Karpas-422 (cell line): Measurements from ENCODE around the gene KRT78. TPM values are rescaled to one million over a fixed set of nuclear protein-coding genes. Genes with fewer than 3 reads are reported as not detected.
A peak's percentile ranks its signal among the peaks of the same experiment; 100 is the strongest.
"Not testable (repeated sequence)": the region's sequence is repeated elsewhere in the genome, so short reads cannot be mapped to it uniquely, and the experiment has no call there.

Experiments
- DNase-seq: peaks from one replicate; pipeline ENCODE4 v3.0.0-alpha.2; 2015
- H2AFZ ChIP-seq: fragments of 200-600 bp; sonication (generic); 2 replicates; pipeline ENCODE4 v1.6.1; 2014; ENCODE audit warnings: antibody characterized with exemption, low read length, mixed read lengths
- H3K27ac ChIP-seq: fragments of 200-600 bp; sonication (generic); 2 replicates; pipeline ENCODE4 v1.5.1; 2014; ENCODE audit warnings: mild to moderate bottlenecking, low read length, moderate library complexity
- H3K27me3 ChIP-seq: fragments of 200-600 bp; sonication (generic); 2 replicates; pipeline ENCODE4 v1.6.1; 2014; ENCODE audit warnings: low read length, mixed read lengths
- H3K36me3 ChIP-seq: fragments of 200-600 bp; sonication (generic); 2 replicates; pipeline ENCODE4 v1.6.1; 2014; ENCODE audit warnings: low read length, mixed read lengths; ENCODE audit not compliant: insufficient read depth
- H3K4me1 ChIP-seq: fragments of 200-600 bp; sonication (generic); 2 replicates; pipeline ENCODE4 v1.6.1; 2014; ENCODE audit warnings: mild to moderate bottlenecking, low read length, mixed read lengths
- H3K4me2 ChIP-seq: fragments of 200-600 bp; sonication (generic); 2 replicates; pipeline ENCODE4 v1.6.1; 2014; ENCODE audit warnings: low read length, low read depth, mild to moderate bottlenecking; ENCODE audit not compliant: poor library complexity, severe bottlenecking
- H3K4me3 ChIP-seq: fragments of 200-600 bp; sonication (generic); 2 replicates; pipeline ENCODE4 v1.5.1; 2014; ENCODE audit warnings: mild to moderate bottlenecking, antibody characterized with exemption, low read length, mixed read lengths
- H3K79me2 ChIP-seq: fragments of 200-600 bp; sonication (generic); 2 replicates; pipeline ENCODE4 v1.6.1; 2014; ENCODE audit warnings: mild to moderate bottlenecking, low read length, mixed read lengths
- H3K9ac ChIP-seq: fragments of 200-600 bp; sonication (generic); 2 replicates; pipeline ENCODE4 v1.6.0; 2014; ENCODE audit warnings: low read length
- H3K9me2 ChIP-seq: fragments of 200-600 bp; sonication (generic), shearing (Covaris generic); replicated peaks from 2 replicates; pipeline ENCODE4 v1.6.0; 2014; ENCODE audit warnings: mild to moderate bottlenecking, low read length, moderate library complexity; ENCODE audit not compliant: insufficient read depth
- H3K9me3 ChIP-seq: fragments of 300-700, 200-600 bp; sonication (generic); 2 replicates; pipeline ENCODE4 v1.6.1; 2014; ENCODE audit warnings: low read length, mixed read lengths
- H4K20me1 ChIP-seq: fragments of 200-600 bp; sonication (generic); 2 replicates; pipeline ENCODE4 v1.6.1; 2014; ENCODE audit warnings: mild to moderate bottlenecking, antibody characterized with exemption, low read length, low read depth; ENCODE audit not compliant: insufficient read depth
- total RNA-seq: library from RNA; depleted of rRNA; stranded (reverse); fragments of >200 nt; shearing (Covaris generic); gene quantifications from 2 replicates; pipeline ENCODE4 v1.2.3, GENCODE V29; 2014; ENCODE audit warnings: low replicate concordance

KRT78 gene
- total RNA-seq, 1 experiment from 2014 or later: not detected

GRCh38 chr12:52884526-52885293 lies 35.9 kb upstream of the KRT78 start:
- no peaks in the 10 kb centered on the region for H3K9me3 ChIP-seq
- no peak overlapping the region for H3K9ac ChIP-seq

GRCh38 chr12:52880499-52880898 lies 31.7 kb upstream of the KRT78 start:
- H3K27ac ChIP-seq, H3K4me1 ChIP-seq, H3K4me3 ChIP-seq, H3K9me3 ChIP-seq, DNase-seq, H3K36me3 ChIP-seq, H2AFZ ChIP-seq, H3K27me3 ChIP-seq, H4K20me1 ChIP-seq, H3K79me2 ChIP-seq, H3K9me2 ChIP-seq, H3K4me2 ChIP-seq, H3K9ac ChIP-seq: not testable (repeated sequence)

More at GRCh38 chr12:52884526-52885293, 35.9 kb upstream of the KRT78 start:
- no peaks in the 10 kb centered on the region; the same call in 1 of the 2 replicates for H3K4me1 ChIP-seq
- no peak overlapping the region for H3K4me2 ChIP-seq
- H4K20me1 ChIP-seq: 0 out of 2 replicates have a peak, but pooled peaks cover 2% of the 10 kb centered on the region
- no peak overlapping the region for H2AFZ ChIP-seq
- H3K9me2 ChIP-seq: no peaks in the 10 kb centered on the region
- H3K4me3 ChIP-seq: no peak overlapping the region
- no peak overlapping the region for H3K27ac ChIP-seq
- H3K27me3 ChIP-seq: no peaks in the 10 kb centered on the region
- H3K79me2 ChIP-seq: no peaks in the 10 kb centered on the region
- H3K36me3 ChIP-seq: no peaks in the 10 kb centered on the region
- peak; percentile 89 for DNase-seq

- DNase-seq: peak; percentile 90
- no peaks in the 10 kb centered on the region for H3K9me3 ChIP-seq
- no peaks in the 10 kb centered on the region for H3K27me3 ChIP-seq
- no peak overlapping the region; the same call in 1 of the 2 replicates for H2AFZ ChIP-seq
- H3K9me2 ChIP-seq: no peaks in the 10 kb centered on the region
- H3K4me3 ChIP-seq: no peak overlapping the region
- peak overlapping the region; percentile 26; the same call in 1 of the 2 replicates for H3K9ac ChIP-seq
- H3K79me2 ChIP-seq: no peaks in the 10 kb centered on the region
- H3K27ac ChIP-seq: no peak overlapping the region
- H3K36me3 ChIP-seq: no peaks in the 10 kb centered on the region
- peaks cover 3% of the 10 kb centered on the region for H3K4me1 ChIP-seq
- peak overlapping the region; percentile 11 for H3K4me2 ChIP-seq
- 0 out of 2 replicates have a peak, but pooled peaks cover 2% of the 10 kb centered on the region for H4K20me1 ChIP-seq
These were observed 30.9 kb upstream of the KRT78 start for GRCh38 chr12:52879394-52880351.

GRCh38 chr12:52878507-52879393 lies 30.0 kb upstream of the KRT78 start:
- no peaks in the 10 kb centered on the region for H3K79me2 ChIP-seq
- H3K4me3 ChIP-seq: no peak overlapping the region
- H3K4me2 ChIP-seq: peak overlapping the region; percentile 11
- 0 out of 2 replicates have a peak, but pooled peaks cover 2% of the 10 kb centered on the region for H4K20me1 ChIP-seq
- H3K9me2 ChIP-seq: no peaks in the 10 kb centered on the region
- no peak overlapping the region for H3K27ac ChIP-seq
- H3K36me3 ChIP-seq: no peaks in the 10 kb centered on the region
- H3K27me3 ChIP-seq: no peaks in the 10 kb centered on the region
- peak overlapping the region; percentile 26; the same call in 1 of the 2 replicates for H3K9ac ChIP-seq
- H2AFZ ChIP-seq: no peak overlapping the region
- peaks cover 3% of the 10 kb centered on the region for H3K4me1 ChIP-seq
- H3K9me3 ChIP-seq: no peaks in the 10 kb centered on the region
- DNase-seq: no peak

GRCh38 chr12:52877242-52877641 lies 28.4 kb upstream of the KRT78 start:
- H3K4me1 ChIP-seq: peaks cover 3% of the 10 kb centered on the region
- no peaks in the 10 kb centered on the region for H3K9me2 ChIP-seq
- DNase-seq: no peak
- no peak overlapping the region for H3K4me2 ChIP-seq
- no peak overlapping the region for H3K4me3 ChIP-seq
- H3K27me3 ChIP-seq: no peaks in the 10 kb centered on the region
- no peaks in the 10 kb centered on the region for H3K9me3 ChIP-seq
- H3K79me2 ChIP-seq: no peaks in the 10 kb centered on the region
- H4K20me1 ChIP-seq: 0 out of 2 replicates have a peak, but pooled peaks cover 2% of the 10 kb centered on the region
- H3K9ac ChIP-seq: no peak overlapping the region
- no peaks in the 10 kb centered on the region for H3K36me3 ChIP-seq
- no peak overlapping the region for H2AFZ ChIP-seq
- H3K27ac ChIP-seq: no peak overlapping the region

- no peaks in the 10 kb centered on the region for H3K36me3 ChIP-seq
- H3K4me3 ChIP-seq: no peak overlapping the region
- H3K27ac ChIP-seq: no peak overlapping the region
- H3K4me2 ChIP-seq: no peak overlapping the region
- H3K79me2 ChIP-seq: no peaks in the 10 kb centered on the region
- H2AFZ ChIP-seq: no peak overlapping the region
- H3K9me3 ChIP-seq: no peaks in the 10 kb centered on the region
- H4K20me1 ChIP-seq: 0 out of 2 replicates have a peak, but pooled peaks cover 2% of the 10 kb centered on the region
- no peaks in the 10 kb centered on the region for H3K9me2 ChIP-seq
- no peak for DNase-seq
- no peak overlapping the region for H3K9ac ChIP-seq
- peaks cover 3% of the 10 kb centered on the region for H3K4me1 ChIP-seq
- no peaks in the 10 kb centered on the region for H3K27me3 ChIP-seq
These were observed 27.6 kb upstream of the KRT78 start for GRCh38 chr12:52876372-52876771.

- peak overlapping the region; percentile 41 for H3K4me2 ChIP-seq
- H4K20me1 ChIP-seq: peaks cover 3% of the 10 kb centered on the region
- H3K79me2 ChIP-seq: no peaks in the 10 kb centered on the region
- H3K27ac ChIP-seq: no peak overlapping the region
- H3K4me1 ChIP-seq: peaks cover 14% of the 10 kb centered on the region
- no peaks in the 10 kb centered on the region for H3K9me3 ChIP-seq
- no peak overlapping the region for H2AFZ ChIP-seq
- DNase-seq: no peak
- no peaks in the 10 kb centered on the region for H3K27me3 ChIP-seq
- no peaks in the 10 kb centered on the region for H3K9me2 ChIP-seq
- 0 out of 2 replicates have a peak overlapping the region, but pooled peaks have one; percentile 33 for H3K9ac ChIP-seq
- no peaks in the 10 kb centered on the region for H3K36me3 ChIP-seq
- H3K4me3 ChIP-seq: no peak overlapping the region
These were observed 26.0 kb upstream of the KRT78 start for GRCh38 chr12:52874573-52875435.
